Kidney epithelial cell (primary cell): ENCODE measurements around the gene STAT5A. TPM values are rescaled to one million over a fixed set of nuclear protein-coding genes. Genes with fewer than 3 reads are reported as not detected.

Experiments used
- DNase-seq: peaks from one replicate; pipeline ENCODE4 v3.0.0-alpha.2; 2010; ENCODE audit warnings: low read depth
- H3K27me3 ChIP-seq: 2 replicates; pipeline ENCODE4 v1.6.0; 2011; ENCODE audit warnings: low read length; ENCODE audit not compliant: control insufficient read depth, insufficient read depth
- H3K36me3 ChIP-seq: 2 replicates; pipeline ENCODE4 v1.5.1; 2011; ENCODE audit warnings: low read length; ENCODE audit not compliant: control insufficient read depth, insufficient read depth
- H3K4me3 ChIP-seq: 2 replicates; pipeline ENCODE4 v1.5.1; 2011; ENCODE audit warnings: low read depth, mild to moderate bottlenecking, control low read depth, low read length
- total RNA-seq: library from RNA; depleted of rRNA; stranded (reverse); fragments of >200 nt; gene quantifications from 2 replicates; pipeline ENCODE4 v1.2.3, GENCODE V29; 2015
- TF ChIP-seq, protein P1 (sequence below): IDR thresholded peaks from 2 replicates; pipeline ENCODE4 v1.5.1; 2011; ENCODE audit warnings: mild to moderate bottlenecking, moderate library complexity, low read length, control low read depth, inconsistent platforms; ENCODE audit not compliant: insufficient read depth, poor library complexity, severe bottlenecking

STAT5A gene
- total RNA-seq, 1 donor from 2014 or later = 11.4 TPM

DNA sequence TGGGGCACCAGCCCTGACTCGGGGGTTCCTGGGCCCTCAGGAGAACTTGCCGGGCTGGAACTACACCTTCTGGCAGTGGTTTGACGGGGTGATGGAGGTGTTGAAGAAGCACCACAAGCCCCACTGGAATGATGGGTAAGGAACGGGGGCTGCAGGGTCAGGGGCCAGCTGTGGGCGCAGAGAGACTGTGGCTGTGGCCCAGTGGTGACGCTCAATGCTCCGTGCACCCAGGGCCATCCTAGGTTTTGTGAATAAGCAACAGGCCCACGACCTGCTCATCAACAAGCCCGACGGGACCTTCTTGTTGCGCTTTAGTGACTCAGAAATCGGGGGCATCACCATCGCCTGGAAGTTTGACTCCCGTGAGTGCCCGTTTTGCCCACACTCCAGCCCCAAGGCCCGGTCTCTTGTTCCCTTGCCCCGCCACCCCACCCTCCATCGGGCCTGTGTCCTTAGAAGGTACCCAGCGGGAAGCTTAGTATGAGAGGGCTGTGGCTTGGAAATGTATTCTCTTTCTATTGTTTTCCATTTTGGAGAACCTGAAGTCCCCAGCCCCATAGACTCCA lies 19.1 kb downstream of the STAT5A start:
- Histone ChIP-seq H3K4me3 (no peak overlapping the region), H3K36me3 (no peaks in the 10 kb centered on the region), H3K27me3 (no peaks in the 10 kb centered on the region)
- TF ChIP-seq, protein P1, sequence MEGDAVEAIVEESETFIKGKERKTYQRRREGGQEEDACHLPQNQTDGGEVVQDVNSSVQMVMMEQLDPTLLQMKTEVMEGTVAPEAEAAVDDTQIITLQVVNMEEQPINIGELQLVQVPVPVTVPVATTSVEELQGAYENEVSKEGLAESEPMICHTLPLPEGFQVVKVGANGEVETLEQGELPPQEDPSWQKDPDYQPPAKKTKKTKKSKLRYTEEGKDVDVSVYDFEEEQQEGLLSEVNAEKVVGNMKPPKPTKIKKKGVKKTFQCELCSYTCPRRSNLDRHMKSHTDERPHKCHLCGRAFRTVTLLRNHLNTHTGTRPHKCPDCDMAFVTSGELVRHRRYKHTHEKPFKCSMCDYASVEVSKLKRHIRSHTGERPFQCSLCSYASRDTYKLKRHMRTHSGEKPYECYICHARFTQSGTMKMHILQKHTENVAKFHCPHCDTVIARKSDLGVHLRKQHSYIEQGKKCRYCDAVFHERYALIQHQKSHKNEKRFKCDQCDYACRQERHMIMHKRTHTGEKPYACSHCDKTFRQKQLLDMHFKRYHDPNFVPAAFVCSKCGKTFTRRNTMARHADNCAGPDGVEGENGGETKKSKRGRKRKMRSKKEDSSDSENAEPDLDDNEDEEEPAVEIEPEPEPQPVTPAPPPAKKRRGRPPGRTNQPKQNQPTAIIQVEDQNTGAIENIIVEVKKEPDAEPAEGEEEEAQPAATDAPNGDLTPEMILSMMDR = no peak
- DNase-seq = no peak

DNA sequence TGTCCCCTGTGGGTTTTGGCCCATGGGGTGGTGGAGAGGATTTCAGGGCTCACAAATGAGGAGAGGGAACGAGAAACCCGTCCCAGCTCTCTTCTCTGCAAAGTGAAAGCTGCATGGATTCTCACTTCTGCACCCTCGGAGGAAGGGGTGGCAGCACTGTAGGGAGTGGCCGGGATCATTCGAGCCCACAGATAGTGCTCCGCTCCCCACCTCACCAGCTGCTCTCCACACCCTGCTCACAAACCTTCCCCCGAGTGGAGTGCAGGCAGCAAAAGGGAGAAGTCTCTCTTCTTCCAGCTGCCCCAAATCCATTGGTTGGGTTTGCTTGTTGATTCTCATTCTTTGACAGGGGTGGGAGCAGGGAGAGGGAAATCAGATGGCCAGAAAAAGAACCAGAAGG lies 20.1 kb downstream of the STAT5A start:
- H3K4me3 ChIP-seq = no peak overlapping the region
- TF ChIP-seq, protein P1 = no peak
- no peak for DNase-seq
- no peaks in the 10 kb centered on the region for H3K27me3 ChIP-seq
- no peaks in the 10 kb centered on the region for H3K36me3 ChIP-seq

DNA sequence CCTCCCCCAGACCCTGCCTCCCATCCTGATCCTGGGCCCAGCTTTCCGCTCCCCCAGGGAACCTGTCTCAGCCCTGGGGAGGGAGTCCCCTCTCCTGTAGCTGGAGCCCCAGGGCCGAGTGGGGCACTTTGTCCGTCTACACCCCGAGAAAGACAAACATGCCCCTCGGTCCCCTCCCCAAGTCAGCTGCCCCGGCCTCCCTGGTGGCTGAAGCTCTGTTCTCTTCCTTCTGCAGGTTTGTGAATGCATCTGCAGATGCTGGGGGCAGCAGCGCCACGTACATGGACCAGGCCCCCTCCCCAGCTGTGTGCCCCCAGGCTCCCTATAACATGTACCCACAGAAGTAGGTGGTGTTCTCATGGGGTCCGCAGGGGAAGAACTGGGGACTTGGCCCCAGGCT lies 20.8 kb downstream of the STAT5A start:
- H3K4me3 ChIP-seq = no peak overlapping the region
- H3K27me3 ChIP-seq = no peaks in the 10 kb centered on the region
- TF ChIP-seq, protein P1 = no peak
- DNase-seq = no peak
- H3K36me3 ChIP-seq = no peaks in the 10 kb centered on the region

DNA sequence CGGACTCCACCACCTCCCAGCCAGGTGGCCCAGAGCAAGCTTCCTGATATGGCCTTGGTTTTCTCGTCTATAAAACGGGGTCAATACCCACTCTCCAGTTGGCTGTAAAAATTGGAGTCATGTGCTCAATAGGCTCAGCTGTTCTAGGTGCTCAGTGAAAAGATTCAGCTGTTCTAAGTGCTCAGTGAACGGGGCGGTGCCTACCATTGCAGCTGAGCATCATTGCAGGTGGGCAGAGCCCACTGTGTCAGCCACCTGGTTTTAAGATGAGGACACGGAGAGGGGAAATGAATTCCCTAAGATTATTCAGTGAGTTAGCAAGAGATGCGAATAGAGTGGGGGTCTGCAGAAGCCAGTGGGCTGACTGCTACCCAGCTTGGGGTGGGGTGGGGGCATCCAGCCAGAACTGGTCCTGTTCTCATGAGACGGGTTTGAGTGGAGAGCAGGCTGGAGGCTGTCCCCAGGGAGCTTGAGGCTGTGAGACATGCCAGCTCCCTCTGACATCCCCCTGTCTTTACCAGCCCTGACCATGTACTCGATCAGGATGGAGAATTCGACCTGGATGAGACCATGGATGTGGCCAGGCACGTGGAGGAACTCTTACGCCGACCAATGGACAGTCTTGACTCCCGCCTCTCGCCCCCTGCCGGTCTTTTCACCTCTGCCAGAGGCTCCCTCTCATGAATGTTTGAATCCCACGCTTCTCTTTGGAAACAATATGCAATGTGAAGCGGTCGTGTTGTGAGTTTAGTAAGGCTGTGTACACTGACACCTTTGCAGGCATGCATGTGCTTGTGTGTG lies 21.9 kb downstream of the STAT5A start:
- no peak for DNase-seq
- Histone ChIP-seq H3K4me3 (no peak overlapping the region), H3K27me3 (no peaks in the 10 kb centered on the region), H3K36me3 (no peaks in the 10 kb centered on the region)
- TF ChIP-seq, protein P1 = peak; percentile 16

DNA sequence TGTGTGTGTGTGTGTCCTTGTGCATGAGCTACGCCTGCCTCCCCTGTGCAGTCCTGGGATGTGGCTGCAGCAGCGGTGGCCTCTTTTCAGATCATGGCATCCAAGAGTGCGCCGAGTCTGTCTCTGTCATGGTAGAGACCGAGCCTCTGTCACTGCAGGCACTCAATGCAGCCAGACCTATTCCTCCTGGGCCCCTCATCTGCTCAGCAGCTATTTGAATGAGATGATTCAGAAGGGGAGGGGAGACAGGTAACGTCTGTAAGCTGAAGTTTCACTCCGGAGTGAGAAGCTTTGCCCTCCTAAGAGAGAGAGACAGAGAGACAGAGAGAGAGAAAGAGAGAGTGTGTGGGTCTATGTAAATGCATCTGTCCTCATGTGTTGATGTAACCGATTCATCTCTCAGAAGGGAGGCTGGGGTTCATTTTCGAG lies 22.5 kb downstream of the STAT5A start:
- DNase-seq = no peak
- TF ChIP-seq, protein P1 = no peak
- no peaks in the 10 kb centered on the region for H3K27me3 ChIP-seq
- no peaks in the 10 kb centered on the region for H3K36me3 ChIP-seq
- H3K4me3 ChIP-seq = no peak overlapping the region
